GM18867 (cell line): ENCODE results near the gene TNFRSF1A.
"Not testable (repeated sequence)": the region's sequence is repeated elsewhere in the genome, so short reads cannot be mapped to it uniquely, and the experiment has no call there.

Source experiments
- ATAC-seq: cut with Tn5 transposase; IDR thresholded peaks from one replicate; pipeline ENCODE4 v1.9.1; 2021; ENCODE audit warnings: mild to moderate bottlenecking, moderate library complexity; ENCODE audit not compliant: unreplicated experiment

Gene TNFRSF1A

DNA sequence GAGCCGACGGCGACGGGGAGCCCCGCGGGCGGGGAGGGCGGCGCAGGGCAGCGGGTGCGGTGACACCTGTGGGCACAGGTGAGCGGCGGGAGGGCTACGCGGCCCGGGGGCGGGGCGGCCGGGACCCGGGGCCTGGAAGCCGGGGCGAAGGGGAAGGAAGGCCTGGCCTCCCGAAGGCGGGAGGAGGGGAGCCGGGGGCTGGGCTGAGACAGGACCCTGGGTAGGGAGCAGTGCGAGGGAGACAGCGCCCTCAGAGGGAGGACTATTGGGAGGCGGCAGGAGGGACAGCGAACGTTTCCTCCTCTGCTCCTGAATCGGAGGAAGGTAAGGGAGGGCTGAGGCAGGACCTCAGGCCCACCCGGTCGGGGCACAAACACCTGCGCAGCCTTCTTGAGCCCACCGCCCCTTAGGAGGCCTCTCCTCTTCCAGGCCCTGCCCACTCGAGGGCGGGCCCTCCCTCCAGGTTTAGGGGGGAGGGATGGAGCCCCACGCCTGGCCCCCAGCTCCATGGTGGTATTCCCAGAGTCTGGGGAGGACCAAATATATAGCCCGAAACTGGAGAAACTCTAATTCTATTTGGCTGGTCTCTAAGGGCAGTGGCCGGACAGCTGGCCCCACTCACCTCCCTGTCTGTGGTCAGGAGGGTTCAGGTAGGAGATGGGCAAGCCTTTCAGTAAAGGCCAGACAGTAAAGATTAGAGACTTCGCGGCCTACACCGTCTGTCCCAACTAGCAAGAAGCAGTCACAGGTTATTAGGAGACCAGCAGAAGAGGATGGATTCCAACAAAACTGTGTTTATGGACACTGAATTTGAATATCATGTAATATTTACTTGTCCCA, 30.9 kb downstream of the TNFRSF1A start:
- no peak for ATAC-seq

DNA sequence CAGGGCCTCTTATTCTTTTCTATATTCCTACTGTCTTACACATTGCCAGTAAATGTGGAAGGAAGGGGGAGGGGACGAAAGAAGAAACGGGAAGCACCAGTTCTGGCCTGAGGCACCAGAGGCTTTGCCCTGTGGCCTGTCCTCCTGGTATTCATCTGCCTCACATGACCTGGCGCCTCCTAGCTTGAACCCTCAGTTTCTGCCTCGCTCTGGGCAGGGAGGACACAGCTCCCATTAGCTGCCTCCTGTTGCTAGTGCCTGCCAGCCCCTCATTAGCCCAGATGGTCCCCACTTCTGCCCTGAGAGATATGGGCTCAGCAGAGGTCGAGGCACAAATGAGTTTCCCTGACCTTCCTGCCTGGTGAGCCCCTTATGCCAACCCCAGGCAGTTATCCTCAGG, 34.3 kb downstream of the TNFRSF1A start:
- no peak for ATAC-seq

DNA sequence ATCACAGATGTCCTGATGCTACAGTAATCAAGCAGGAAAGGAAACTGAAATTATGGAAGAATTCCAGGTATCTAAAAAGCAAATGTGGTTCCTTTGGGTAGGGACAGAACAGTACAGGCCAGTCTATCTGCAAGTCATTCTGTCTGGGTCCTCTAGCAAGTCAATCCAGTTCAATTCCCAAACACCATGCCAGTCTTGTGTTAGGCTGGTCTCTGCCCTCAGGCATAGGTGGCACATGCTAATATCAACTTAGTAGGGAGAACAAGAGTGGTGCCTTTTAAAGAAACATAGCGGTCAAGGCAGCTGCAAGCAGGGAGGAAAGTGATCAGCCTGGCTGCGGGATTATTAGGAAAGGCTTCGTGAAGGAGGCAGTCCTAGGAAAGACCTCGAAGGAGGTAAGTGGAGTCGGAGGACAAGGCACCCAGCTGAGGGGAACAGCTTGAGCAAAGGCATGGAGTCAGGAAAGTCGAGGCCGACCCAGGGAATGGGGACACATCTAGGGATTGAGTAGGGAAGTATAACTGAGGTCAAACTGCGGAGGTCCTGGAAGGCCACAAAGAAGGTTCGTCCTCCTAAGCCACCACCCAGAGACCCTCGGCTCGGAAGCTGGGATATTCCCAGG, 35.2 kb downstream of the TNFRSF1A start:
- ATAC-seq = no peak

DNA sequence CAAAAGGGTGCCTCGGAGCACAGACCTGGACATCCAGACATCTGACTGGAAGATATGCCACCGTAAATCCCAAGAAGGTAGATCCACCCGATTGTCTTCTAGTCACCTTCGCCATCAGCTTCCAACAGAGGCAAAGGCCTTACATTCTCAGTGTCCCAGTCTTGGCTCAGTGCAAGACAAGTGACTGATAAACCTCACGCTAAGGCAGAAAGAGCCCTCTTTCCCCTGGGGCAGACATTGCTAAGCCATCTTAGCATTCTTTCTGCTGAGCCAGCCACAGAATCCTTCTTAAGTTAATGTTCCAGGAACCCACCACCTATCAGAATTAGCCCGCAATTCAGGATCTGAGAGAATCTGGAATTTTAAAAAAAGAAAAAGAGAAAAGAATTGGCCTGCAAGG, 35.7 kb downstream of the TNFRSF1A start:
- ATAC-seq = no peak

DNA sequence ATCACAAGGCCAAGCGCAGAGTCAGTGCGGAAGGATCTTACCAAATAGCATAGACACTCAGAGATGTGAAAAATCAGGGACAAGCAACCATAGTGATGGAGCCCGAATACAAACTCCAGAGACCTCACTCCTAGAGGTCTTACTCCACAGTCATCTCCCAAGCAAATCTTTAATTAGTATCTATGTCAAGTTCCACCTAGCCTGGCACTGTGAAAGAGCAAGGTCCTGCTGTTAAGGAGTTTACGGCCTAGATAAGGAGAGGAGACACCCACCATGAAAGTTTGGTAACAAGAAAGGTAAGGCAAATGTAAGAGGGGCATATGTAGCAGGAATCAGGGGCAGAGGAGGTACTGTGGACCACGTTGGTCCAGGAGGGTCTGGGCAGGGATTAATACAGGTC, 38.8 kb downstream of the TNFRSF1A start:
- ATAC-seq = no peak

DNA sequence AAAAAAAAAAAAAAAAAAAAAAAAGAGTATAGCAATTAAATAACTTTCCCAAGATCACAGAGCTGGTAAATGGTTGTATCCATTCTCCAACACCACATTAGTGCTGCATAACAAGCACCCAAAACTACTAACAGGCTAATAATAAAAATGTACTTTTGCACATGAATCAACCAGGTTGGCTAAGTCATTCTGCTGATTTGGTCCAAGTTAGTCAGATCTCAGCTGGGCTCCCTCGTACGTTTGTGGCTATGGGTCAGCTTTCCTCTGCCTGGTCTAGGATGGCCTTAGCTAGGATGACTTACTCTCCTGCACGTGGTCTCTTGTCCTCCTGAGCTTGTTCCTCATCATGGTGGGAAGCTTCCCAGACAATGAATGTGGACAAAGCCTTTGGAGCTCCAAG, 39.3 kb downstream of the TNFRSF1A start:
- ATAC-seq = no peak

DNA sequence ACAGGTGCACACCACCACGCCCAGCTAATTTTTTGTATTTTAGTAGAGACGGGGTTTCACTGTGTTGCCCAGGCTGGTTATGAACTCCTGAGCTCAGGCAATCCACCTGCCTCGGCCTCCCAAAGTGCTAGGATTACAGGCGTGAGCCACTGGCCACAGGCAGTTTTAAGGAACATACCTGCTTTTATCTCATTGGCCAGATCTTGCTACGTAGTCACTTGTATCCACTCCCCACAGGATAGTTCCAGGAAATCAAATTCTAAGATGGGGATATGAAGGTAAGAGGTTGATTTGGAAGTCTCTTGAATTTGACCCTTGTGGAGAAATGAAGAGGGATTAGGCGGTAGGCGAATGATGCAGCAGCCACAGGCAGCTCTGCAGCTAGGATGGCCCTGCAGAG, 40.2 kb downstream of the TNFRSF1A start:
- ATAC-seq = no peak

DNA sequence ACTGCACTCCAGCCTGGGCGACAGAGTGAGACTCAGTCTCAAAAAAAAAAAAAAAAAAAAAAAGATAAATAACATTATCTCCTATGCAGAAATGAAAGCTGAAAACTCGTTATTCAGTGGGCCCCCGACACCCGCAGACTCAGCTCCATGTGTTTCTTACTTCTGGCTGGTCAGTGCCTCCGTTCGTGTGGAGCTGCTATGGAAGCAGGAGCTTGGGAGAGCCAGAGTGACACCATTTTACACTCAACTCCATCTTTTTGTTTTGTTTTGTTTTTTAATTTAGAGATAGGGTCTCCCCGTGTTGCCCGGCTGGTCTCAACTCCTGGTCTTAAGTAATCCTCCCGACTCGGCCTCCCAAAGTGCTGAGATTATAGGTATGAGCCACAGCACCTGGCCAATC, 44.7 kb downstream of the TNFRSF1A start:
- ATAC-seq = no peak

DNA sequence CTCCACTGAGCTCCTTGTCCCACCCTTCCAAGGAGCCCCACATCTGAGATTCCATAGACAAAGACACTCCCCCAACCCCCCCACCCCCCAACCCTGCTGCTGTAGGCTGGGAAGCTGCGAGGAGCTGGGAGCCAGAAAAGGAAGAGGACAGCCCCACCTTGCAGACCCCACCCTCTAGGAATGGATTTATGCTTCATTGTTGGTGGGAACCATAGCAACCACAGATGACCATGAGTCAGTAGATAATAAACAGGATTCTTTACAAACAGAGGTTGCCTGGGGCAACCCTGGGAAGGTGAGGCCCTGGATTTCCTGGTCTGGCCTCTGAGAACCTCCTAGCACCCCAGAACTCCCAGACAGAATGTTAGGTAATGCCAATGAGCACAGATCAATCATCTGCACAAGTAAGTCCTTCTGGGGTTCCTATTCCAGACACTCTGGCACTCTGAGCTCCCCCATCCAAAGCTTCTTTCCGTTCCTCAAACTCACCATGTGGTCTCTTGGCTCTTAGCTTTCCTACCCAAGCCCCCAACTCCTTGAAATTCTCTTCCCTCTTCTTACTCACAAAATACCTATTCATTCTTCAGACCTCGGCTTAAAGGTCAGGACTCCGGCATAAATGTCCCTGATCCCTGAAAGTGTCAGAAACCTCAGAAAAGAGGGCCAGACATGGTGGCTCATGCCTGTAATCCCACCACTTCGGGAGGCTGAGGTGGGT, 46.6 kb downstream of the TNFRSF1A start:
- no peak for ATAC-seq

DNA sequence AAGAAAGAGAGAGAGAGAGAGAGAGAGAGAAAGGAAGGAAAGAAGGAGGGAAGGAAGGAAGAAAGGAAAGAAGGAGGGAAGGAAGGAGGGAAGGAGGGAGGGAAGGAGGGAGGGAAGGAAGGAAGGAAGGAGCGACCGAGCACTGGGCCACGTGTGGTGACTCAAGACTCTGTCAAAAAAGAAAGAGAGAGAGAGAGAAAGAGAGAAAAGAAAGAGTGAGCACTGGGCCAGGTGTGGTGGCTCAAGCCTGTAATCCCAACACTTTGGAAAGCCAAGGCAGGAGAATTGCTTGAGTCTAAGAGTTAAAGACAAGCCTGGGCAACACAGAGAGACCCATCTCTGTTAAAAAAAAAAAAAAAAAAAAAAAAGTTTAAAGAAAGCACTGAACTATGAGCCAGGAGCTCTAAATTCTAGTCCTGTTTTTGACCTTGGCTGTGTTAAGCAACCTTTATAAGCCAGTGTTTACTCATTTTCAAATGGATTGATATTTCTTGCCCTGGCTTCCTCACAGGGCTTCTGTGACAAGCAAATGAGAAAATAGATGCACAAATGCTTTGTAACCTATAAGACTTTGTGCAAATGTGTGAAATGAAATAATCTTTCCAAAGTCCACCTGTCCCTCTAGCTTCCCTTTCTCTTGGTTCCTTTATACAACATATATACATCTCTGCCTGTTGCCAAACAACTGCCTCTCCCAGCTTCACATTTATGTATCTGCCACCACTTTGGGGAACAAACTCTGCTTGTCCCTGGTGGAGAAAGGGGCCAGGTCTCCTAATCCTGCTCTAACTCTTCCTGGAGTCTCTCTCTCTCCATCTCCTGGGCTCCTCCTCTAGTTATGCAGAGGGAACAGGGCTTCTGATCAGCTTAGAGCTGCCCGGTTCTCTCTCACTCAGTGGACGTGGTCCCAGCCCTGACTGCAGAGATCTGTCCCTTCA, 47.5 kb downstream of the TNFRSF1A start:
- ATAC-seq = no peak

DNA sequence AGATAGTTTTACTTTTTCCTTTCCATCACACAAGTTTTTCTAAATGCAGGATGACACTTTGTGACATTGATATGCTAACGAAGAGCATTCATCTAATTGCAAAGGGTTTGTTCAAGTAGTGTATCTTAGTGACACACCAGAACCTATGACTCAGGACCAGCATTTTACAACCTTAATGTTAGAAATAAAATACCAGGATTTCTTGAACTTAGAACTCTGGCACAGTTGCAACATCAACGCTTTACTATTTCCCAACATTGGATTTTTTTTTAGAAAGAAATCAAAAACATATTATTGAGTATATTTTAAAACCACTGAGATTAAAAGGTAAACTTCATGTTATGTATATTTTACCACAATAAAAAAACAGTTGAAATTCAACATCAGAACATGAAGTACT, 49.3 kb downstream of the TNFRSF1A start:
- ATAC-seq = no peak

DNA sequence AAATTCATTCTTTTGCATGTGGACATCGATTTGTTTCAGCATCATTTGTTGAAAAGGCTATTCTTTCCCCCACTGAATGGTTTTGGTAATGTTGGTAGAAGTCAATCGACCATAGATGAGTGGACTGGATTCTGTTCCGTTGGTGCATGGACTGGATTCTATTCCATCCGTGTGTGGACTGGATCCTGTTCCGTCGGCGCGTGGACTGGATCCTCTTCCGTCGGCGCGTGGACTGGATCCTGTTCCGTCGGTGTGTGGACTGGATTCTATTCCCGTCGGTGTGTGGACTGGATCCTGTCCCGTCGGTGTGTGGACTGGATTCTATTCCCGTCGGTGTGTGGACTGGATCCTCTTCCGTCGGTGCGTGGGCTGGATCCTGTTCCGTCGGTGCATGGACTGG, 52.0 kb downstream of the TNFRSF1A start:
- ATAC-seq = not testable (repeated sequence)

DNA sequence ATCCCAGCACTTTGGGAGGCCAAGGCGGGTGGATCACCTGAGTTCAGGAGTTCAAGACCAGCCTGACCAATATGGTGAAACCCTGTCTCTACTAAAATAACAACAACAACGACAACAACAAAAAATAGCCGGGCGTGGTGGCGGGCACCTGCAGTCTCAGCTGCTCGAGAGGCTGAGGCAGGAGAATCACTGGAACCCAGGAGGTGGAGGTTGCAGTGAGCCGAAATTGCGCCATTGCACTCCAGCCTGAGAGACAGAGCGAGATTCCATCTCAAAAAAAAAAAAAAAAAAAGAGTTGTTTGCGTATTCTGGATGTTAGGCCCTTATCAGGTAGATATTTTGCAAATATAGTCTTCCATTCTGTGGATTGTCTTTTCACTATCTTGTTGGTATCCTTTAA, 52.8 kb downstream of the TNFRSF1A start:
- not testable (repeated sequence) for ATAC-seq

DNA sequence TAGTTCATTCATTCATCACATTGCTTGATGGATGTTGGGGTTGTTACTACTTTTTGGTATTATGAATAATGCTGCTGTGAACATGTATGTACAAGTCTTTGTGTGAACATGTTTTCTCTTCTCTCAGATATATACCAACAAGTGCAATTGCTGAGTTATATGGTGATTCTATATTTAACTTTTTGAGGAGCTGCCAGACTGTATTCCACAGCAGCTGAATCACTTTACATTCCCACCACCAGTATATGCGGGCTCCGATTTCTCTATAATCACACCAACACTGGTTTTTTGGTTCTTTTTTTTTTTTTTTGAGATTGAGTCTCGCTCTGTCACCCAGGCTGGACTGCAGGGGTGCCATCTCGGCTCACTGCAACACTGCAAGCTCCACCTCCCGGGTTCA, 53.6 kb downstream of the TNFRSF1A start:
- ATAC-seq = no peak

DNA sequence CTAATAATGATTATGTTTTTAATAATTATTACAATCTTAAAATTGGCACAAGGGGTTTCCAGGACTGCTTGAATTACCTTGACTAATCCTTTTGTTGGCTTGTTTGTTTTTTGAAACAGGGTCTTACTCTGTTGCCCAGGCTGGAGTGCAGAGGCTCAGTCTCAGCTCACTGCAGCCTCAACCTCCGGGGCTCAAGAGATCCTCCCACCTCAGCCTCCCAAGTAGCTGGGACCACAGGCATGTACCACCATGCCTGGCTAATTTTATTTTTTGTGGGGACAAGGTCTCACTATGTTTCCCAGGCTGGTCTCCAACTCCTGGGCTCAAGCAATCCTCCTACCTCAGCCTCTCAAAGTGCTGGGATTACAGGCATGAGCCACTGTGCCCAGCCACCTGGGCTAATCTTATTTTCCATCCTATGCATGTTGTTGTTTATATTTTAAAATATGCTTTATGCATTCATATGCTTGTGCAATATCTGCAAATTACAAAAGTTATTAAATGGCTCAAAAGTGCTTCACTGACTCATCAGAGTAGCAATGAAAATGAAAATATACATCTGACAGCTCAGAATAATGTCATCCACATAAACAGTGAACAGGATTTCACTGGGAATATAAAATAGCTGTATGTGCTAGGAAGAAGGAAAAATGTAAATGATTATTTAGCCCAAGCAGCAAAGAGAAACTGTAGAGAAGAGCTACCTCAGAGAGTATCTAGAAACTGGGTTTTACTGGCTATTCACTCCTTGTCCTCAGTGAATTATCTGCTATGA, 56.2 kb downstream of the TNFRSF1A start:
- no peak for ATAC-seq

DNA sequence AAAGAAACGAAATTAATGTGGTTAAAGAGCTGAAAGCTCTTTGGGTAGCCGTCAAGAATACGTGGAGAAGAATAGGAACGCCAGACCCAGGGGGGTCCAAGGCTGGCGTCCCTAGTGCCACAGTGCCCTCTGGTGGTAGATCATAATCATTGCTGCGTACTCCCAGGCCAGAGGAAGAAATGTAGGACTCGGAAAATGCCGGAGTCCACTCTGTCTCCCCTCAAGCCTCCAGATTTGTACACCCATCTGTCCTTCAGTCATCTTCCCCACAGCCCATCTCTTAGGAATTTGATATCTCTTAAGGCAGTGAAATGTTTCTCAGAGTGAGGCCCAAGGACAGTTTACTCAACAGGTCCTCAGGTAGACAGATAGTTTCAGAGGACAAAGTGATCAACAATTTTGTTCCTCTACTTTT, 56.8 kb downstream of the TNFRSF1A start:
- peak; percentile 62 for ATAC-seq

DNA sequence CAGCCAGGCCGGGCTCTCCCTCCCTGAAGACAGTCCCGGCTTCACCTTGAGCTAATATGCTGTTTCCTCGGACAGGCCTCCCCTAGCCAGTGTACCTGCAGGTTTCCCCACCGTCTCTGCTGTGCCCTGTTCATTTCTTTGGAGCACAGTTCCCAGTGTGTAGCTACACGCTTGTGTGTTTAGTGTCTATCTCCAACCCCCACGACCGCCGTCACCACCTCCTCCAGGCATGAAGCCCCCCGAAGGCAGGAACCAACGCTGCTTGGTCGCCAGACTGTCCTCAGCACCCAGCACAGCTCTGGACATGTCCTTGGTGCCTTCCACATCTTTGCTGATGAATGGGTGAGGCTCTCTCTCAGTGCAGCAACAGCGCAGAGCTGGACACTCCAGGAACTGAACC, 57.6 kb downstream of the TNFRSF1A start:
- no peak for ATAC-seq

DNA sequence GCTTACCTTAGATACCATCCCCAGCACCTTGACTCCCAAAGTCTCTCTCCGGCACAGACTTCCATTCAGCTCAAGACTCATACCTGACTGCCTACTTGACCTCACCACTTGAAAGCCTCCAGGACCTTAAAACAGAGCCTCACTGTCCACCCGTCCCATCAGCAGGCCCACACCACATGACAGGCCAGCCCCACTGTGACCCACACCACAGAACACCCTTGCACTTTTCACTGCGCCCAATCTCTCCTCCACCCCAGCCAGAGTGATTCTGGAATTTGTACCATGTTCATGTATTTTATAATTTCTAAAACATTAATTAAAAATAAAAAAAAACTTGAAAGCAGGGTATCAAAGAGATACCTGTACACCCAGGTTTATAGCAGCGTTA, 59.4 kb downstream of the TNFRSF1A start:
- ATAC-seq = no peak

DNA sequence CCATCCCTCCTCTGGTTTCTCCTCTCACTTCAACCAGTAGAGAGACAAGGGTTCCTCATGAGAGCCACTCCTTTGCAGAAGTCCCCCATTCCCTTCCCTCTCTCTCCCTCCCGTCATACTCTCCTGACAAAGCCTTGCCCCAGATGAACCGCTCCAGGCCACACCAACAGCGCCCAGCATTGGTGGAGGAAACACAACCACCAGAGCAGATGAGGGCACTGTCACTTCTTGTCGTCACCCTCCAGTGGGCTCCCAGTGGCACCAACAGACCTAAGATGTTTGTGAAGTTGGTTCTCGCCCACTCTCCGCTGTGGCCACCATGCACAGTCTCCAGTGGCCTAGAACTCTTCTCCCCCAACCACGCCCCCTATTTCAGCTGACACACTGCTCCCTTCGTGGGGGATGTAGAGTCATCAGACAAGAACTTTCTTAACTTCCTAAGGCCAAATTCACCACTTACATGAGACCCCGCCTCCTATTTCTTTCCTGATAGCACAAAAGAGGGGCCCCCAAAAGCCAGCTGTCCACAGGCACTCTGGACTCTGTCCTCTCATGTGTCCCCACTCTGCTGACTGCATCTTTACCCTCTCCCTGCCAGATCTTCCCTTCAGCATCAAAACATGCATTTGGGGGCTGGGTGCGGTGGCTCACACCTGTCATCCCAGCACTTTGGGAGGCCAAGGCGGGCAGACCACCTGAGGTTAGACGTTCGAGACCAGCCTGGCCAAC, 60.6 kb downstream of the TNFRSF1A start:
- no peak for ATAC-seq
